Nucleus accumbens (tissue), 56 donors: ENCODE measurements around the gene SLC25A29.

ENCODE experiments used
- DNase-seq, 56 donors: peaks; one replicate each; lab custom pipeline; 2025; lab: John Stamatoyannopoulos, UW

Gene SLC25A29

GRCh38 chr14:100241279-100241678 lies 65.0 kb downstream of the SLC25A29 start:
- DNase-seq: no peak
